Neural progenitor cell (in vitro differentiated cells): ENCODE data around the gene NPY4R.
"Not testable (repeated sequence)": the region's sequence is repeated elsewhere in the genome, so short reads cannot be mapped to it uniquely, and the experiment has no call there.

Experiments used
- EZH2 ChIP-seq: fragments of 200-600 bp; sonication (generic); IDR thresholded peaks from 2 replicates; pipeline ENCODE4 v1.6.1; 2017; ENCODE audit warnings: antibody characterized with exemption, mild to moderate bottlenecking, moderate library complexity
- TF ChIP-seq, protein P1 (sequence below): fragments of 200-600 bp; sonication (generic); IDR thresholded peaks from 2 replicates; pipeline ENCODE4 v1.5.1; 2017; ENCODE audit warnings: antibody characterized with exemption, mild to moderate bottlenecking

DNA sequence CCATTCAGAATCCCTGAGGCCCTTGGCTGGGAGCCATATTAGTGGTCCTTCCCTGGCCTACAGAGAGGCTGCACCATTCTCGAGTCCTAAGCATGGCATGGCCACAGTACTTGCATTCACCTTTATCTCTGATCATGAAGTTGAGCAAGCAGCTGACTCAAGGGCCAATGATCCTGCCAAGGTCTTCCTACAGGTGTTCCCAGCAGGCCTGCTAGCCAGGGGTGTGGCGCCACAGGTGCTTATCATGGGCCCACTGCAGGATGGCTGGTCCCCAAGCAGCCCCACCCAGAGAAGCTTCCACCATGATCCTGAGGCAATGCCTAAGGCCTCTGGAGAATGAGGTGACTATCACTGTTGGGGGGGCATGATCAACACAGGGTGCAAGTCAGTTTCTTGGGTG lies 42.2 kb downstream of the NPY4R start:
- TF ChIP-seq, protein P1, sequence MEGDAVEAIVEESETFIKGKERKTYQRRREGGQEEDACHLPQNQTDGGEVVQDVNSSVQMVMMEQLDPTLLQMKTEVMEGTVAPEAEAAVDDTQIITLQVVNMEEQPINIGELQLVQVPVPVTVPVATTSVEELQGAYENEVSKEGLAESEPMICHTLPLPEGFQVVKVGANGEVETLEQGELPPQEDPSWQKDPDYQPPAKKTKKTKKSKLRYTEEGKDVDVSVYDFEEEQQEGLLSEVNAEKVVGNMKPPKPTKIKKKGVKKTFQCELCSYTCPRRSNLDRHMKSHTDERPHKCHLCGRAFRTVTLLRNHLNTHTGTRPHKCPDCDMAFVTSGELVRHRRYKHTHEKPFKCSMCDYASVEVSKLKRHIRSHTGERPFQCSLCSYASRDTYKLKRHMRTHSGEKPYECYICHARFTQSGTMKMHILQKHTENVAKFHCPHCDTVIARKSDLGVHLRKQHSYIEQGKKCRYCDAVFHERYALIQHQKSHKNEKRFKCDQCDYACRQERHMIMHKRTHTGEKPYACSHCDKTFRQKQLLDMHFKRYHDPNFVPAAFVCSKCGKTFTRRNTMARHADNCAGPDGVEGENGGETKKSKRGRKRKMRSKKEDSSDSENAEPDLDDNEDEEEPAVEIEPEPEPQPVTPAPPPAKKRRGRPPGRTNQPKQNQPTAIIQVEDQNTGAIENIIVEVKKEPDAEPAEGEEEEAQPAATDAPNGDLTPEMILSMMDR: not testable (repeated sequence)
- TF ChIP-seq EZH2: not testable (repeated sequence)
